GM20000 (cell line): ENCODE data around the gene CTSA.
"Not testable (repeated sequence)": the region's sequence is repeated elsewhere in the genome, so short reads cannot be mapped to it uniquely, and the experiment has no call there.

Experiments
- DNase-seq: peaks from one replicate; pipeline ENCODE4 v3.0.0; 2012; ENCODE audit warnings: low spot score
- TF ChIP-seq, protein P1 (sequence below): IDR thresholded peaks from 2 replicates; pipeline ENCODE4 v1.5.1; 2012; ENCODE audit warnings: mild to moderate bottlenecking, control low read depth; ENCODE audit errors: extremely low read depth, missing control alignments

Gene CTSA

DNA sequence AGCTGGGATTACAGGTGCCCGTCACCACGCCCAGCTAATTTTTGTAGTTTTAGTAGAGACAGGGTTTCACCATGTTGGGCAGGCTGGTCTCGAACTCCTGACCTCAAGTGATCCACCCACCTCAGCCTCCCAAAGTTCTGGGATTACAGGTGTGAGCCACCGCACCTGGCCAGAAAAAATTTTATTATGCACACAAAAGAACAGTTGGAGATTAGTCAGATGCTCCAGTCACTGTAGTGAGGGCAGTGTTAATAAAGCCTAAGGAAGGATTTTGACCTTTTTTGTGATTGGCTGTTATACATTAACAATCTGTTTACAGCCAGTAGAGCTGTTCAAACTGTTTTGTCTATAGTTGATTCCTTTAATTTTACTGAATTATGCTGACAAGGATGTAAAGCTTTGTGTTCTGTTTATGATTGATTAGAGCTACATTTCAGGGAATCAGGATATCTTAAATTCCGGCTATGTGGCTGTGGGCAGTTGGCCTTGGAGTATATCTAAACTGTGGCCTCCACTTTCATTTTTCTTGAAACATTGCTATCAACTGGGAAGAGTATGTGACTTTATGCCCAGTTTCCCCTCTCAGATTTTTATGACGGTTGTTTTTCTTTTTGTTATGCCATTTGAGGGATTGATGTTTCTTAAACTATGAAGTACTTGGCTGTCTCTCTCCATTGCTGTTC lies 23.9 kb upstream of the CTSA start:
- no peak for DNase-seq
- TF ChIP-seq, protein P1, sequence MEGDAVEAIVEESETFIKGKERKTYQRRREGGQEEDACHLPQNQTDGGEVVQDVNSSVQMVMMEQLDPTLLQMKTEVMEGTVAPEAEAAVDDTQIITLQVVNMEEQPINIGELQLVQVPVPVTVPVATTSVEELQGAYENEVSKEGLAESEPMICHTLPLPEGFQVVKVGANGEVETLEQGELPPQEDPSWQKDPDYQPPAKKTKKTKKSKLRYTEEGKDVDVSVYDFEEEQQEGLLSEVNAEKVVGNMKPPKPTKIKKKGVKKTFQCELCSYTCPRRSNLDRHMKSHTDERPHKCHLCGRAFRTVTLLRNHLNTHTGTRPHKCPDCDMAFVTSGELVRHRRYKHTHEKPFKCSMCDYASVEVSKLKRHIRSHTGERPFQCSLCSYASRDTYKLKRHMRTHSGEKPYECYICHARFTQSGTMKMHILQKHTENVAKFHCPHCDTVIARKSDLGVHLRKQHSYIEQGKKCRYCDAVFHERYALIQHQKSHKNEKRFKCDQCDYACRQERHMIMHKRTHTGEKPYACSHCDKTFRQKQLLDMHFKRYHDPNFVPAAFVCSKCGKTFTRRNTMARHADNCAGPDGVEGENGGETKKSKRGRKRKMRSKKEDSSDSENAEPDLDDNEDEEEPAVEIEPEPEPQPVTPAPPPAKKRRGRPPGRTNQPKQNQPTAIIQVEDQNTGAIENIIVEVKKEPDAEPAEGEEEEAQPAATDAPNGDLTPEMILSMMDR = no peak

GRCh38 chr20:45867819-45868176 lies 23.3 kb upstream of the CTSA start:
- DNase-seq = no peak
- TF ChIP-seq, protein P1 = no peak

- TF ChIP-seq, protein P1 = no peak
- DNase-seq = no peak
Measured at GRCh38 chr20:45872626-45873025, 18.5 kb upstream of the CTSA start.

DNA sequence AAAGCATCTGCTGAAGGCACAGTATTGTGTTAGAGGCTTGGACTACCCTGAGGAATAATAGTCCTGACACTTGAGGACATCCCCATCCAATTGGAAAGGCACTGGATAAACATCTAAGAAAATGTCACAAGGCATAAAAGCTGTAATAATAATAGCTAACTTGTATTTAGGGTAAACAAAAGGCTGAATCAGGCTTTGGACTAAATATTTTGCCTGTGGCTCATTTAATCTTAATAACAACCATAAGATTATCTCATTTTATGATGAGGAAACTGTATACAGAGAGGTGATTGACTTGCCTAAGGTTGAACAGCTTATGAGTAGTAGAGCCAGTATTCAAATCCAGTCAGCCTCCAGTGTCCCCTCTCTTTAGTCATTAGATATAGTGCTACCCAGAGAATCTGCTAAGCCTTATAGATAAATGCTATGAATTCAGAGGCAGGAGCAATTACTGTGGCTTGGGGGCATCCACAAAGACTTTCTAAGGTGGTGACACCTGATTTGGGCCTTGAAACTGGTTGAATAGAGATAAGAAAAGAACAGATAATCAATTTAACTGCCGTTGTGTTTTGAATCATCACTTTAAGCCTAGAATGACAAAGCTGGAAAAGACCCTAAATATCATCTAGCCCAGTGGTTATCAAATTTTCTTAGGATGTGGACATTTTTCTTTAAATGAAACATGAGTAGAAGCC lies 17.6 kb upstream of the CTSA start:
- TF ChIP-seq, protein P1 = no peak
- DNase-seq = no peak

- DNase-seq = not testable (repeated sequence)
Measured at GRCh38 chr20:45874104-45874481, 17.0 kb upstream of the CTSA start.

DNA sequence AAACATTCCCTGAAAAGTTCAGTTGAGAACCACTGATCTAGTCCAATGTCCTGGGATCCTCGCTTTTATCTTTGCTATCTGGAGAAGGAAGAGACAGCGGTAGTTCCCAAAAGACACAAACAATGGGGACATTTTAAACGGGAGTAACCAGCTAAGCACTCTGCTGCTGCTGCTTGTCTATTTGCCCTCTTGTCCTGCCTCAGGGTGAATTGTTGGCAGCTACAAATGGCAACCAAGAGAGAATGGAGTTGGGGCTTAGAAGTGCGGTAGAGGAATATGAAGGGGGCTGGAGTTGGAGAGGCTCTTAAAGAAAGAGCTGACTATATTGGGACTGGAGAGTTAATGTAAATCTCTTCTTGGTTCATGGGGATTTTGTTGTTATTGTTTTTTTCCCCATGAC lies 16.6 kb upstream of the CTSA start:
- no peak for DNase-seq
- TF ChIP-seq, protein P1 = no peak

GRCh38 chr20:45878076-45878761 lies 12.9 kb upstream of the CTSA start:
- TF ChIP-seq, protein P1 = no peak
- DNase-seq = no peak
